Measurements from ENCODE around the gene LMF1.

- TF ChIP-seq POLR2A (IDR thresholded peaks at IDR 0.05) (no peak), CTCF (IDR thresholded peaks at IDR 0.05) (no peak)
These were observed 46.7 kb downstream of the LMF1 start for GRCh38 chr16:924063-924462.
